Activated CD4-positive, alpha-beta T cell treated with anti-CD3 and anti-CD28 coated beads, Interleukin-2, amount 10 ng/mL, durations not matched to agents 24 days and 14 days (primary cell): ENCODE results near the gene BLOC1S3. TPM values are rescaled to one million over a fixed set of nuclear protein-coding genes. Genes with fewer than 3 reads are reported as not detected.

Experiments
- DNase-seq: peaks from one replicate; pipeline ENCODE4 v3.0.0; 2022
- H3K27ac Mint-ChIP-seq: one replicate; pipeline ENCODE4 v1.8.0; 2022; ENCODE audit warnings: mild to moderate bottlenecking, mixed read lengths
- H3K27me3 Mint-ChIP-seq: one replicate; pipeline ENCODE4 v1.8.0; 2022; ENCODE audit warnings: mixed read lengths
- H3K36me3 Mint-ChIP-seq: one replicate; pipeline ENCODE4 v1.8.0; 2022; ENCODE audit warnings: low read depth, mild to moderate bottlenecking, mixed read lengths
- H3K4me1 Mint-ChIP-seq: one replicate; pipeline ENCODE4 v1.8.0; 2021; ENCODE audit warnings: mixed read lengths
- H3K4me3 Mint-ChIP-seq: one replicate; pipeline ENCODE4 v1.8.0; 2022; ENCODE audit warnings: mild to moderate bottlenecking, moderate library complexity, mixed read lengths
- H3K9me3 Mint-ChIP-seq: one replicate; pipeline ENCODE4 v1.8.0; 2021; ENCODE audit warnings: mixed read lengths
- intact Hi-C: fragments of 100-400 bp; cut with micrococcal nuclease; formaldehyde crosslinking; loops from one replicate; pipeline ENCODE4 v1.15.1; 2023
- total RNA-seq: library from RNA; stranded (reverse); gene quantifications from 2 replicates; pipeline ENCODE4 v1.2.3, GENCODE V29; 2022

The BLOC1S3 gene
- total RNA-seq, 1 donor from 2014 or later = 10.1 TPM

- H3K4me3 Mint-ChIP-seq = no peak overlapping the region
- H3K27me3 Mint-ChIP-seq = peaks cover 7% of the 10 kb centered on the region
- intact Hi-C loops = no loop called here
- no peak overlapping the region for H3K27ac Mint-ChIP-seq
- H3K9me3 Mint-ChIP-seq = no peaks in the 10 kb centered on the region
- peaks cover 2% of the 10 kb centered on the region for H3K4me1 Mint-ChIP-seq
- no peak for DNase-seq
- H3K36me3 Mint-ChIP-seq = no peaks in the 10 kb centered on the region
Observed at GRCh38 chr19:45191375-45191774, 12.8 kb downstream of the BLOC1S3 start.

- Mint-ChIP-seq H3K27me3 (peaks cover 10% of the 10 kb centered on the region), H3K4me1 (no peaks in the 10 kb centered on the region), H3K27ac (no peak overlapping the region), H3K36me3 (no peaks in the 10 kb centered on the region), H3K4me3 (no peak overlapping the region), H3K9me3 (no peaks in the 10 kb centered on the region)
- DNase-seq = no peak
- intact Hi-C loops = no loop called here
Observed at GRCh38 chr19:45195764-45196163, 17.2 kb downstream of the BLOC1S3 start.

- no peak for DNase-seq
- H3K27ac Mint-ChIP-seq = no peak overlapping the region
- no peak overlapping the region for H3K4me3 Mint-ChIP-seq
- H3K4me1 Mint-ChIP-seq = no peaks in the 10 kb centered on the region
- H3K36me3 Mint-ChIP-seq = no peaks in the 10 kb centered on the region
- H3K27me3 Mint-ChIP-seq = peaks cover 7% of the 10 kb centered on the region
- intact Hi-C loops = no loop called here
- H3K9me3 Mint-ChIP-seq = no peaks in the 10 kb centered on the region
Observed at GRCh38 chr19:45200568-45200967, 22.0 kb downstream of the BLOC1S3 start.

- no peak overlapping the region for H3K4me3 Mint-ChIP-seq
- DNase-seq = no peak
- no peak overlapping the region for H3K27ac Mint-ChIP-seq
- no peaks in the 10 kb centered on the region for H3K36me3 Mint-ChIP-seq
- H3K27me3 Mint-ChIP-seq = peaks cover 7% of the 10 kb centered on the region
- intact Hi-C loops = no loop called here
- H3K9me3 Mint-ChIP-seq = no peaks in the 10 kb centered on the region
- no peaks in the 10 kb centered on the region for H3K4me1 Mint-ChIP-seq
Observed at GRCh38 chr19:45202637-45203036, 24.1 kb downstream of the BLOC1S3 start.

- Mint-ChIP-seq H3K4me3 (no peak overlapping the region), H3K4me1 (peaks cover 3% of the 10 kb centered on the region), H3K36me3 (no peaks in the 10 kb centered on the region), H3K27me3 (peaks cover 3% of the 10 kb centered on the region), H3K9me3 (no peaks in the 10 kb centered on the region), H3K27ac (no peak overlapping the region)
- intact Hi-C loops = no loop called here
- no peak for DNase-seq
Observed at GRCh38 chr19:45205810-45206209, 27.2 kb downstream of the BLOC1S3 start.

- Mint-ChIP-seq H3K9me3 (no peaks in the 10 kb centered on the region), H3K27ac (no peak overlapping the region)
Observed at GRCh38 chr19:45206328-45206727, 27.7 kb downstream of the BLOC1S3 start.

GRCh38 chr19:45211751-45212381 is 33.3 kb downstream of the BLOC1S3 start:
- Mint-ChIP-seq H3K4me1 (peaks cover 4% of the 10 kb centered on the region), H3K27ac (no peak overlapping the region), H3K4me3 (no peak overlapping the region), H3K36me3 (no peaks in the 10 kb centered on the region), H3K27me3 (peaks cover 33% of the 10 kb centered on the region), H3K9me3 (no peaks in the 10 kb centered on the region)
- no peak for DNase-seq
- intact Hi-C loops = no loop called here

More at GRCh38 chr19:45206328-45206727, 27.7 kb downstream of the BLOC1S3 start:
- no peak for DNase-seq
- no peaks in the 10 kb centered on the region for H3K36me3 Mint-ChIP-seq
- peaks cover 6% of the 10 kb centered on the region for H3K27me3 Mint-ChIP-seq
- intact Hi-C loops = no loop called here
- no peak overlapping the region for H3K4me3 Mint-ChIP-seq
- peaks cover 3% of the 10 kb centered on the region for H3K4me1 Mint-ChIP-seq

- intact Hi-C loops = no loop called here
- H3K27ac Mint-ChIP-seq = no peak overlapping the region
- peaks cover 39% of the 10 kb centered on the region for H3K27me3 Mint-ChIP-seq
- H3K9me3 Mint-ChIP-seq = no peaks in the 10 kb centered on the region
- no peak overlapping the region for H3K4me3 Mint-ChIP-seq
- no peak for DNase-seq
- no peaks in the 10 kb centered on the region for H3K36me3 Mint-ChIP-seq
- peaks cover 4% of the 10 kb centered on the region for H3K4me1 Mint-ChIP-seq
Observed at GRCh38 chr19:45213031-45213430, 34.4 kb downstream of the BLOC1S3 start.

- no peak for DNase-seq
- Mint-ChIP-seq H3K9me3 (no peaks in the 10 kb centered on the region), H3K4me1 (peaks cover 1% of the 10 kb centered on the region), H3K27ac (no peak overlapping the region), H3K36me3 (no peaks in the 10 kb centered on the region), H3K27me3 (peaks cover 48% of the 10 kb centered on the region), H3K4me3 (no peak overlapping the region)
- intact Hi-C loops = no loop called here
Observed at GRCh38 chr19:45215391-45216191, 37.0 kb downstream of the BLOC1S3 start.

GRCh38 chr19:45216667-45217066 is 38.1 kb downstream of the BLOC1S3 start:
- Mint-ChIP-seq H3K27ac (no peak overlapping the region), H3K27me3 (peaks cover 43% of the 10 kb centered on the region), H3K36me3 (no peaks in the 10 kb centered on the region), H3K9me3 (no peaks in the 10 kb centered on the region), H3K4me3 (no peak overlapping the region), H3K4me1 (peaks cover 1% of the 10 kb centered on the region)
- intact Hi-C loops = no loop called here
- no peak for DNase-seq

- Mint-ChIP-seq H3K9me3 (no peaks in the 10 kb centered on the region), H3K36me3 (no peaks in the 10 kb centered on the region), H3K27me3 (peaks cover 39% of the 10 kb centered on the region), H3K4me1 (peaks cover 1% of the 10 kb centered on the region), H3K27ac (no peak overlapping the region), H3K4me3 (no peak overlapping the region)
- intact Hi-C loops = no loop called here
- no peak for DNase-seq
Observed at GRCh38 chr19:45217193-45217956, 38.8 kb downstream of the BLOC1S3 start.

GRCh38 chr19:45217957-45218334 is 39.4 kb downstream of the BLOC1S3 start:
- Mint-ChIP-seq H3K4me3 (no peak overlapping the region), H3K4me1 (peaks cover 1% of the 10 kb centered on the region), H3K36me3 (no peaks in the 10 kb centered on the region), H3K9me3 (no peaks in the 10 kb centered on the region), H3K27ac (no peak overlapping the region), H3K27me3 (peaks cover 41% of the 10 kb centered on the region)
- no peak for DNase-seq
- intact Hi-C loops = no loop called here

GRCh38 chr19:45218426-45218825 is 39.8 kb downstream of the BLOC1S3 start:
- intact Hi-C loops = no loop called here
- DNase-seq = no peak
- Mint-ChIP-seq H3K4me1 (peaks cover 1% of the 10 kb centered on the region), H3K27ac (no peak overlapping the region), H3K36me3 (no peaks in the 10 kb centered on the region), H3K9me3 (no peaks in the 10 kb centered on the region), H3K27me3 (peaks cover 41% of the 10 kb centered on the region), H3K4me3 (no peak overlapping the region)
